Upper lobe of right lung (tissue), 1 donor: ENCODE data around the gene FERMT3. TPM values are rescaled to one million over a fixed set of nuclear protein-coding genes. Genes with fewer than 3 reads are reported as not detected.

Experiments used
- ATAC-seq: fragments of 200-7000 bp; cut with Tn5 transposase; one replicate; pipeline ENCODE4 v1.9.1; 2020; ENCODE audit warnings: mild to moderate bottlenecking, moderate library complexity
- DNase-seq: peaks from one replicate; pipeline ENCODE4 v3.0.0-alpha.2; 2020
- H3K27ac ChIP-seq: fragments of 200-600 bp; one replicate; pipeline ENCODE4 v1.8.0; 2022
- H3K27me3 ChIP-seq: fragments of 200-600 bp; one replicate; pipeline ENCODE4 v1.8.0; 2022; ENCODE audit warnings: mild to moderate bottlenecking
- H3K36me3 ChIP-seq: fragments of 200-600 bp; one replicate; pipeline ENCODE4 v1.8.0; 2022
- H3K4me1 ChIP-seq: fragments of 200-600 bp; one replicate; pipeline ENCODE4 v1.8.0; 2022
- H3K4me3 ChIP-seq: fragments of 200-600 bp; one replicate; pipeline ENCODE4 v1.8.0; 2022; ENCODE audit warnings: mild to moderate bottlenecking
- H3K9me3 ChIP-seq: fragments of 200-600 bp; one replicate; pipeline ENCODE4 v1.8.0; 2022
- CTCF ChIP-seq: fragments of 200-600 bp; IDR thresholded peaks from one replicate; pipeline ENCODE4 v1.8.0; 2022; ENCODE audit warnings: antibody characterized with exemption
- intact Hi-C: fragments of 100-400 bp; cut with DNase I; formaldehyde crosslinking; loops from one replicate; pipeline ENCODE4 v1.11.0; 2022
- total RNA-seq: library from RNA; stranded (reverse); fragmentation: NEBNext Ultra II Directional; extraction: Animal tissue kit (Norgen Biotek cat#: 25700); gene quantifications from one replicate; pipeline ENCODE4 v1.2.1, GENCODE V29; 2021
- donor health status: DM: no; HTN: yes; CAD: no; lungs with severe emphysema.

FERMT3 gene
- total RNA-seq, 1 donor from 2014 or later = 73.1 TPM

GRCh38 chr11:64176751-64177150 is 29.8 kb upstream of the FERMT3 start:
- DNase-seq = no peak
- Histone ChIP-seq H3K9me3 (no peaks in the 10 kb centered on the region), H3K4me3 (no peak overlapping the region), H3K27me3 (no peaks in the 10 kb centered on the region), H3K36me3 (no peaks in the 10 kb centered on the region), H3K4me1 (peaks cover 12% of the 10 kb centered on the region), H3K27ac (no peak overlapping the region)
- TF ChIP-seq CTCF = no peak
- ATAC-seq = no peak
- intact Hi-C loops = no loop called here

DNA sequence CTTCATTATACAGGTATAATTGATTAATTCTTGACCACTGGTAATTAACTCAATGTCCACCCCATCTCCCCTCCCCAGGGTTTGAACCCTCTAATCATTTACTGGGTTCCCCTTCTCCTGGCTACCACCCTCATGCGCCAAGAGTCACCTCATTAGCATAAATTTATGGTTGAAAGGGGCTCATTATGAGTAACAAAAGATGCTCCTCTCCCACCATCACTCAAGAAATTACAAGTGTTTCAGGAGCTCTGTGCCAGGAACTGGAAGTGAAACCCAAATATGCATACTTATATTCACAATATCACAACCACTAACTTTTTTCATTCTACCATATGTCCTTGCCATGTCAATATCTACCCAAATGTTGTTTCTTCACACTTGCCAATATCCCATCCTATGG is 28.3 kb upstream of the FERMT3 start:
- Histone ChIP-seq H3K4me1 (peaks cover 17% of the 10 kb centered on the region), H3K4me3 (no peak overlapping the region), H3K36me3 (no peaks in the 10 kb centered on the region), H3K27ac (no peak overlapping the region), H3K27me3 (no peaks in the 10 kb centered on the region), H3K9me3 (no peaks in the 10 kb centered on the region)
- DNase-seq (no peak), ATAC-seq (no peak)
- intact Hi-C loops = no loop called here
- TF ChIP-seq CTCF = no peak

DNA sequence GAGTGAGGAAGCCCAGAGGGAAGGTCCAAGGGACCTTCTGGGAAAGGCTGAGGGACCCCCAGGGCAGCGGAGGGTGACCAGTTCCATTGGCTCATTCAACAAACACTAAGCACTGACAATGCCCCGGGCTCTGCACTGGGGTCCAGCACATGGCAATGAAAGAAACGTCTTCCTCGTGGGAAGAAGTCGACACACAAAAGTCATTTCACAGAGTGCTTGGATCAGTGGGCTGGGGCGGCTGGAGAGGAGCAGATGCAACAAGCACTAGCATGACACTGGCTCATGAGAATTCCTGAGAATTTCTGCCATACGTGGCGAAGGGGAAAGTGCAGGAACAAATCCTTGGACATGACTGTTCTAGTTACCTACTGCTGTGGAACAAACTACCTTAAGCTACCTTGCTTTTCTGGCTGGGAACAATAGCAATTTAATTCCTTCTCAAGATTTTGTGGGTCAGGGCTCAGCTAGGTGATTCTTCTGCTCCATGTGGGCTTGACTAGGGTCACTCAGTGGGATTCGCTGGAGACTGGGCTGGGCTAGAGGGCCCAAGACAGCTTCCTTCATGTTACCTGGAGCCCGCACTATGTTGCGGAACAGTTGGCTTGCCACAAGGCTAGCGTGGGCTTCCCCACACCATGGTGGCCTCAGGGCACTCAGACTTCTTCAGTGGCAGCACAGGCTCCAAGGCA is 27.4 kb upstream of the FERMT3 start:
- peaks cover 25% of the 10 kb centered on the region for H3K4me1 ChIP-seq
- no peaks in the 10 kb centered on the region for H3K36me3 ChIP-seq
- intact Hi-C loops = no loop called here
- H3K9me3 ChIP-seq = no peaks in the 10 kb centered on the region
- no peaks in the 10 kb centered on the region for H3K27me3 ChIP-seq
- TF ChIP-seq CTCF = no peak
- H3K4me3 ChIP-seq = no peak overlapping the region
- DNase-seq = no peak
- H3K27ac ChIP-seq = no peak overlapping the region
- no peak for ATAC-seq

DNA sequence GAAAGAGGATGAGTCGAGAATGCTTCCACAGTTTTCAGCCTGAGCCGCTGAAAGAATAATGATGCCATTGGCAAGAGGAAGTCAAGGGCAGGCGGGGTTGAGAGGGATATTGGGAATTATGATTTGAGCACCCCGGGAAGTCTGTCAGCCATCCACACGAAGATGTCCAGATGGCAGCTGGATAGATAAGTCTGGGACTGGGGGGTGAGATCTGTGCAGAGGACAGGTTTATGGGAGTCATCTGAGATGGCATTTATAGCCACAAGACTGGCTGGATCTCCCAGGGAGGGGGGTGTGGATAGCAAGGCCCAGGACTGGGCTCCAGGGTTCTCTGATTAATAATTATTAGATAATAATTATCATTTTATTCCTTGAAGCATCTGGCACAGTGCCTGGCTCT is 25.6 kb upstream of the FERMT3 start:
- no peaks in the 10 kb centered on the region for H3K9me3 ChIP-seq
- intact Hi-C loops = no loop called here
- DNase-seq (no peak), ATAC-seq (no peak)
- H3K36me3 ChIP-seq = no peaks in the 10 kb centered on the region
- H3K27ac ChIP-seq = peak overlapping the region; percentile 61
- H3K4me3 ChIP-seq = peak overlapping the region; percentile 24
- no peak for TF ChIP-seq CTCF
- peaks cover 34% of the 10 kb centered on the region for H3K4me1 ChIP-seq
- no peaks in the 10 kb centered on the region for H3K27me3 ChIP-seq

DNA sequence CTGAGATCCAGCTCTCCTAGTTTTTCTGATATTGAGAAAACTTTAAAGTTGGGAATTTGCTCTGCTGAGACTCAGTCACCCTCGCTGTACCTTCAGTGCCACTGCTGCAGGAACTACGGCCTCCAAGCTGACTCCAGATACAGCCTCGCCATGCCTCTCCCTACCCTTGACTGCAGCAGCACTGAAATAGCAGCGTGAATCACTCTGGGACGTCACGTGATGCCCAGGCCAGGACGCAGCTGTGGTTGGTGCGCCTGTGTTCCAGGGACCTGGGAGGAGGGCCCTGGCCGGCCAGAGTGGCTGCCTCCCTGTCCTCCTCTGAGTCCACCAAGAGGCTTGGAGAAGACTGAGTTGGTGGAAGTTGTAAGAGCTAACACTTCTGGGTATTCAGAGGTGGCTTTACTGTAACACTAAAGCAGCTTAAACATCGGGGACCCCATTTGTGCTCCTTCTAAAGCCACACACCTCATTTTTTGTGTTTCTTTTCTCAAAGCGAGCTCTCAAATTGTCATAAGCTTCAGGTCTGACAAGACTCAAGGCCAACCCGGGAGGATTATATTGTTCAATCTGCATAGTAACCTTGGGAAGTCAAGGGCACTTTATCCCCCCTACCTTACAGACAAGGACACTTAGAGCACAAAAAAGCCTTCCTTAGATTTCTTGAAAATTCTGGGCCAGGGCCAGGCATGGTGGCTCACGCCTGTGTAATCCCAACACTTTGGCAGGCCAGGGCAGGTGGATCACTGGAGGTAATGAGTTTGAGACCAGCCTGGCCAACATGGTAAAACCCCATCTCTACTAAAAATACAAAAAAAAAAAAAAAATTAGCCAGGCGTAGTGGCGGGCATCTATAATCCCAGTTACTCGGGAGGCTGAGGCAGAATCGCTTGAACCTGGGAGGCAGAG is 24.8 kb upstream of the FERMT3 start:
- no peaks in the 10 kb centered on the region for H3K27me3 ChIP-seq
- no peak for TF ChIP-seq CTCF
- peak overlapping the region; percentile 24 for H3K4me3 ChIP-seq
- peak; percentile 93 for DNase-seq
- peak overlapping the region; percentile 61 for H3K27ac ChIP-seq
- H3K4me1 ChIP-seq = peaks cover 34% of the 10 kb centered on the region
- intact Hi-C loops = no loop called here
- H3K9me3 ChIP-seq = no peaks in the 10 kb centered on the region
- ATAC-seq = peak; percentile 60
- no peaks in the 10 kb centered on the region for H3K36me3 ChIP-seq
